Effector memory CD4-positive, alpha-beta T cell (primary cell): ENCODE measurements around the gene MRPL18.

Experiments used
- DNase-seq, 3 donors: peaks; one replicate each; pipeline ENCODE4 v3.0.0-alpha.2; 2020
- H3K27ac ChIP-seq: 2 replicates; pipeline ENCODE4 v1.7.0; 2013; ENCODE audit warnings: mild to moderate bottlenecking, low read length, moderate library complexity; ENCODE audit not compliant: insufficient read depth, poor library complexity, severe bottlenecking
- H3K27me3 ChIP-seq: replicated peaks from 2 replicates; pipeline ENCODE4 v1.7.0; 2013; ENCODE audit warnings: mild to moderate bottlenecking, low read length; ENCODE audit not compliant: insufficient read depth, control insufficient read depth, poor library complexity, severe bottlenecking
- H3K36me3 ChIP-seq: 2 replicates; pipeline ENCODE4 v1.7.0; 2013; ENCODE audit warnings: mild to moderate bottlenecking, low read length, moderate library complexity; ENCODE audit not compliant: control insufficient read depth, insufficient read depth
- H3K4me1 ChIP-seq: 2 replicates; pipeline ENCODE4 v1.7.0; 2013; ENCODE audit warnings: low read length, mild to moderate bottlenecking; ENCODE audit not compliant: control insufficient read depth, insufficient read depth, poor library complexity, severe bottlenecking
- H3K4me3 ChIP-seq: 2 replicates; pipeline ENCODE4 v1.7.0; 2013; ENCODE audit warnings: low read length, low read depth, mild to moderate bottlenecking; ENCODE audit not compliant: insufficient read depth, poor library complexity, severe bottlenecking
- H3K9me3 ChIP-seq: 2 replicates; pipeline ENCODE4 v1.7.0; 2013; ENCODE audit warnings: mild to moderate bottlenecking, low read length, moderate library complexity; ENCODE audit not compliant: control insufficient read depth

MRPL18 gene

GRCh38 chr6:159837511-159837910, 47.2 kb downstream of the MRPL18 start:
- H3K27ac ChIP-seq = no peak overlapping the region
- no peaks in the 10 kb centered on the region for H3K36me3 ChIP-seq
- no peak for DNase-seq
- no peaks in the 10 kb centered on the region for H3K4me1 ChIP-seq
- no peaks in the 10 kb centered on the region for H3K27me3 ChIP-seq
- no peaks in the 10 kb centered on the region for H3K9me3 ChIP-seq
- no peak overlapping the region for H3K4me3 ChIP-seq

GRCh38 chr6:159838020-159838744, 47.9 kb downstream of the MRPL18 start:
- no peaks in the 10 kb centered on the region for H3K4me1 ChIP-seq
- H3K9me3 ChIP-seq = no peaks in the 10 kb centered on the region

GRCh38 chr6:159842035-159842434, 51.8 kb downstream of the MRPL18 start:
- H3K27me3 ChIP-seq = no peaks in the 10 kb centered on the region
- no peaks in the 10 kb centered on the region for H3K36me3 ChIP-seq
- no peaks in the 10 kb centered on the region for H3K4me1 ChIP-seq
- no peak overlapping the region for H3K4me3 ChIP-seq
- H3K27ac ChIP-seq = no peak overlapping the region
- H3K9me3 ChIP-seq = no peaks in the 10 kb centered on the region
- no peak for DNase-seq

More at GRCh38 chr6:159838020-159838744, 47.9 kb downstream of the MRPL18 start:
- Histone ChIP-seq H3K27ac (no peak overlapping the region), H3K36me3 (no peaks in the 10 kb centered on the region), H3K27me3 (no peaks in the 10 kb centered on the region), H3K4me3 (no peak overlapping the region)
- no peak for DNase-seq

- Histone ChIP-seq H3K36me3 (no peaks in the 10 kb centered on the region), H3K4me1 (no peaks in the 10 kb centered on the region), H3K4me3 (no peak overlapping the region), H3K27me3 (no peaks in the 10 kb centered on the region), H3K27ac (no peak overlapping the region), H3K9me3 (no peaks in the 10 kb centered on the region)
- no peak for DNase-seq
Measured at GRCh38 chr6:159844737-159845645, 54.7 kb downstream of the MRPL18 start.
